HEK293 (cell line): ENCODE measurements around the gene SUPT5H.
A peak's percentile ranks its signal among the peaks of the same experiment; 100 is the strongest.

Source experiments
- KLF8 ChIP-seq: fragments of 450-650 bp; formaldehyde crosslinking; IDR thresholded peaks from 2 replicates; pipeline ENCODE4 v1.5.1; 2016; ENCODE audit warnings: missing biosample characterization, missing genetic modification characterization
- OVOL3 ChIP-seq: fragments of 450-650 bp; formaldehyde crosslinking; IDR thresholded peaks from 2 replicates; pipeline ENCODE4 v1.5.1; 2016; ENCODE audit warnings: missing biosample characterization, missing genetic modification characterization
- SETDB1 ChIP-seq: IDR thresholded peaks from one replicate; pipeline ENCODE4 v1.6.1; 2017; ENCODE audit warnings: mild to moderate bottlenecking, low read length, moderate library complexity, mixed read lengths; ENCODE audit not compliant: insufficient read length
- ZBTB17 ChIP-seq: fragments of 450-650 bp; formaldehyde crosslinking; IDR thresholded peaks from 2 replicates; pipeline ENCODE4 v1.5.1; 2016; ENCODE audit warnings: missing biosample characterization, missing genetic modification characterization
- ZNF132 ChIP-seq: fragments of 450-650 bp; formaldehyde crosslinking; IDR thresholded peaks from 2 replicates; pipeline ENCODE4 v1.5.1; 2017; ENCODE audit warnings: missing biosample characterization, missing genetic modification characterization, borderline replicate concordance
- ZNF146 ChIP-seq: fragments of 450-650 bp; formaldehyde crosslinking; IDR thresholded peaks from 2 replicates; pipeline ENCODE4 v1.5.1; 2016; ENCODE audit warnings: missing biosample characterization, missing genetic modification characterization
- ZNF157 ChIP-seq: fragments of 450-650 bp; formaldehyde crosslinking; IDR thresholded peaks from 2 replicates; pipeline ENCODE4 v1.5.1; 2016; ENCODE audit warnings: missing biosample characterization, missing genetic modification characterization
- ZNF239 ChIP-seq: fragments of 450-650 bp; formaldehyde crosslinking; IDR thresholded peaks from 2 replicates; pipeline ENCODE4 v1.5.1; 2016; ENCODE audit warnings: missing biosample characterization, missing genetic modification characterization
- ZNF366 ChIP-seq: fragments of 450-650 bp; formaldehyde crosslinking; conservative IDR thresholded peaks from 2 replicates; pipeline ENCODE4 v1.5.1; 2016; ENCODE audit warnings: missing biosample characterization, missing genetic modification characterization
- ZNF529 ChIP-seq: fragments of 450-650 bp; formaldehyde crosslinking; IDR thresholded peaks from 2 replicates; pipeline ENCODE4 v1.5.1; 2017; ENCODE audit warnings: missing genetic modification characterization, missing biosample characterization; ENCODE audit not compliant: insufficient replicate concordance
- ZNF561 ChIP-seq: fragments of 450-650 bp; IDR thresholded peaks from 2 replicates; pipeline ENCODE4 v1.5.1; 2018; ENCODE audit warnings: missing biosample characterization, missing genetic modification characterization, borderline replicate concordance
- ZNF677 ChIP-seq: fragments of 450-650 bp; IDR thresholded peaks from 2 replicates; pipeline ENCODE4 v1.5.0; 2018; ENCODE audit warnings: missing biosample characterization, mild to moderate bottlenecking, missing genetic modification characterization, moderate library complexity
- ZNF768 ChIP-seq: fragments of 450-650 bp; formaldehyde crosslinking; IDR thresholded peaks from 2 replicates; pipeline ENCODE4 v1.5.1; 2018; ENCODE audit warnings: missing biosample characterization, mild to moderate bottlenecking, missing genetic modification characterization
- TF ChIP-seq, protein P1 (sequence below): fragments of 450-650 bp; formaldehyde crosslinking; IDR thresholded peaks from 2 replicates; pipeline ENCODE4 v1.5.1; 2016; ENCODE audit warnings: missing biosample characterization, missing genetic modification characterization
- TF ChIP-seq, protein P2 (sequence below): fragments of 450-650 bp; formaldehyde crosslinking; IDR thresholded peaks from 2 replicates; pipeline ENCODE4 v1.5.1; 2016; ENCODE audit warnings: missing biosample characterization, missing genetic modification characterization
- TF ChIP-seq, protein P3 (sequence below): fragments of 450-650 bp; formaldehyde crosslinking; IDR thresholded peaks from 2 replicates; pipeline ENCODE4 v1.5.1; 2017; ENCODE audit warnings: missing biosample characterization, missing genetic modification characterization
- TF ChIP-seq, protein P4 (sequence below): fragments of 450-650 bp; formaldehyde crosslinking; IDR thresholded peaks from 2 replicates; pipeline ENCODE4 v1.5.1; 2016; ENCODE audit warnings: missing biosample characterization, missing genetic modification characterization, borderline replicate concordance
- TF ChIP-seq, protein P5 (sequence below): fragments of 450-650 bp; formaldehyde crosslinking; IDR thresholded peaks from 2 replicates; pipeline ENCODE4 v1.5.1; 2016; ENCODE audit warnings: missing biosample characterization, missing genetic modification characterization
- TF ChIP-seq, protein P6 (sequence below): fragments of 450-650 bp; formaldehyde crosslinking; IDR thresholded peaks from 2 replicates; pipeline ENCODE4 v1.5.1; 2016; ENCODE audit warnings: missing biosample characterization, missing genetic modification characterization
- TF ChIP-seq, protein P7 (sequence below): fragments of 450-650 bp; formaldehyde crosslinking; IDR thresholded peaks from 2 replicates; pipeline ENCODE4; 2016; ENCODE audit warnings: missing biosample characterization, missing genetic modification characterization
- TF ChIP-seq, protein P8 (sequence below): fragments of 450-650 bp; formaldehyde crosslinking; IDR thresholded peaks from 2 replicates; pipeline ENCODE4 v1.5.1; 2016; ENCODE audit warnings: missing biosample characterization, missing genetic modification characterization

Gene SUPT5H

DNA sequence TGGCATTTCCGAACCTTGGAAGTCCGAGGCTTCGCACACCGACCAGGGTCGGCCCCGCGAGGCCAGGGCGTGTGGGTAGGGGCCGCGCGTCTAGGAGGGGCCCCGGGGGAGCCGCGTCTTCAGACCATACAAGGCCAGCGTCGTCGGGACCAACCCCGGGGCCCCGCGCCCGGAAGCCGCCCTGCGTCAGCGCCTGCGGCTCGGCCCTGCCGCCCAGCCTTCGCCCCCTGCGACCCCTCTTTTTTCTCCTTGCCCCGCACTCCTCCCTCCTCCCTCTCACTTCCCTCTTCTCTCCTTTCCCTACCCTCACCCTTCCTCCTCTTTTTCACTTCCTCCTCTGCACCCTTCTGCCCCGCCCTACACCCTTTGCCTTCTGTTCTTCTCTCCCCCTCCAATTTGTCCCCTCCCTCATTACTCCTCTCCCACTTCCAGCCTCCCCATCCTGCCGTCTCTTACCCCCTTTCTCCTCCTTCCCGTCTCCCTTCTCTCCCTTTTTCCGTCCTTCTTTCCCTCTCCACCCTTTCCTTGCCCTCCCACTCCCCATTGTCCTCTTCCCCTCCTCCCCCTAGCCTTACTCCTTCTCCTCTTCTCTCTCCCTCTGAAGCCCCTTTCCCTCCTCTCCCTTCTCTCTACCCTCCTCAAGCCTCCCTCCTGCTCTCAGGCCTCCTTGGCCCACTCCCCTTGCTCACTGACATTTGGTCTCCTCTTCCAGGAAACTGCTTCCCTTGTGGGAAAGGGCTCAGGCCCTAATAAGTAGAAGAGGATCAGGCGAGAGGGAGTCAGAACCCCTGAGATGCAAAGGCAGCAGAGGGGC lies 35.2 kb upstream of the SUPT5H start (continued):
- TF ChIP-seq KLF8 (peak; percentile 98), ZNF561 (tag by site-specific recombination) (no peak; the same call in none of the 2 replicates), ZNF157 (tag by site-specific recombination) (peak; percentile 64; the same call in 1 of the 2 replicates), ZNF146 (tag by site-specific recombination) (no peak; the same call in 1 of the 2 replicates), ZNF677 (tag by site-specific recombination) (0 out of 2 replicates have a peak, but pooled peaks have one; percentile 14), ZBTB17 (tag by site-specific recombination) (peak; percentile 87), ZNF529 (tag by site-specific recombination) (no peak), SETDB1 (no peak), OVOL3 (tag by site-specific recombination) (no peak), ZNF132 (no peak), ZNF366 (tag by site-specific recombination) (peak; percentile 100), ZNF239 (tag by site-specific recombination) (peak; percentile 70; the same call in 1 of the 2 replicates), ZNF768 (tag by site-specific recombination) (no peak)
- TF ChIP-seq, protein P1, sequence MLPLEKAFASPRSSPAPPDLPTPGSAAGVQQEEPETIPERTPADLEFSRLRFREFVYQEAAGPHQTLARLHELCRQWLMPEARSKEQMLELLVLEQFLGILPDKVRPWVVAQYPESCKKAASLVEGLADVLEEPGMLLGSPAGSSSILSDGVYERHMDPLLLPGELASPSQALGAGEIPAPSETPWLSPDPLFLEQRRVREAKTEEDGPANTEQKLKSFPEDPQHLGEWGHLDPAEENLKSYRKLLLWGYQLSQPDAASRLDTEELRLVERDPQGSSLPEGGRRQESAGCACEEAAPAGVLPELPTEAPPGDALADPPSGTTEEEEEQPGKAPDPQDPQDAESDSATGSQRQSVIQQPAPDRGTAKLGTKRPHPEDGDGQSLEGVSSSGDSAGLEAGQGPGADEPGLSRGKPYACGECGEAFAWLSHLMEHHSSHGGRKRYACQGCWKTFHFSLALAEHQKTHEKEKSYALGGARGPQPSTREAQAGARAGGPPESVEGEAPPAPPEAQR (tag by site-specific recombination), result peak; percentile 87
- TF ChIP-seq, protein P2, sequence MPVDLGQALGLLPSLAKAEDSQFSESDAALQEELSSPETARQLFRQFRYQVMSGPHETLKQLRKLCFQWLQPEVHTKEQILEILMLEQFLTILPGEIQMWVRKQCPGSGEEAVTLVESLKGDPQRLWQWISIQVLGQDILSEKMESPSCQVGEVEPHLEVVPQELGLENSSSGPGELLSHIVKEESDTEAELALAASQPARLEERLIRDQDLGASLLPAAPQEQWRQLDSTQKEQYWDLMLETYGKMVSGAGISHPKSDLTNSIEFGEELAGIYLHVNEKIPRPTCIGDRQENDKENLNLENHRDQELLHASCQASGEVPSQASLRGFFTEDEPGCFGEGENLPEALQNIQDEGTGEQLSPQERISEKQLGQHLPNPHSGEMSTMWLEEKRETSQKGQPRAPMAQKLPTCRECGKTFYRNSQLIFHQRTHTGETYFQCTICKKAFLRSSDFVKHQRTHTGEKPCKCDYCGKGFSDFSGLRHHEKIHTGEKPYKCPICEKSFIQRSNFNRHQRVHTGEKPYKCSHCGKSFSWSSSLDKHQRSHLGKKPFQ, result no peak
- TF ChIP-seq, protein P3, sequence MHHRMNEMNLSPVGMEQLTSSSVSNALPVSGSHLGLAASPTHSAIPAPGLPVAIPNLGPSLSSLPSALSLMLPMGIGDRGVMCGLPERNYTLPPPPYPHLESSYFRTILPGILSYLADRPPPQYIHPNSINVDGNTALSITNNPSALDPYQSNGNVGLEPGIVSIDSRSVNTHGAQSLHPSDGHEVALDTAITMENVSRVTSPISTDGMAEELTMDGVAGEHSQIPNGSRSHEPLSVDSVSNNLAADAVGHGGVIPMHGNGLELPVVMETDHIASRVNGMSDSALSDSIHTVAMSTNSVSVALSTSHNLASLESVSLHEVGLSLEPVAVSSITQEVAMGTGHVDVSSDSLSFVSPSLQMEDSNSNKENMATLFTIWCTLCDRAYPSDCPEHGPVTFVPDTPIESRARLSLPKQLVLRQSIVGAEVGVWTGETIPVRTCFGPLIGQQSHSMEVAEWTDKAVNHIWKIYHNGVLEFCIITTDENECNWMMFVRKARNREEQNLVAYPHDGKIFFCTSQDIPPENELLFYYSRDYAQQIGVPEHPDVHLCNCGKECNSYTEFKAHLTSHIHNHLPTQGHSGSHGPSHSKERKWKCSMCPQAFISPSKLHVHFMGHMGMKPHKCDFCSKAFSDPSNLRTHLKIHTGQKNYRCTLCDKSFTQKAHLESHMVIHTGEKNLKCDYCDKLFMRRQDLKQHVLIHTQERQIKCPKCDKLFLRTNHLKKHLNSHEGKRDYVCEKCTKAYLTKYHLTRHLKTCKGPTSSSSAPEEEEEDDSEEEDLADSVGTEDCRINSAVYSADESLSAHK, result peak; percentile 2
- TF ChIP-seq, protein P4, sequence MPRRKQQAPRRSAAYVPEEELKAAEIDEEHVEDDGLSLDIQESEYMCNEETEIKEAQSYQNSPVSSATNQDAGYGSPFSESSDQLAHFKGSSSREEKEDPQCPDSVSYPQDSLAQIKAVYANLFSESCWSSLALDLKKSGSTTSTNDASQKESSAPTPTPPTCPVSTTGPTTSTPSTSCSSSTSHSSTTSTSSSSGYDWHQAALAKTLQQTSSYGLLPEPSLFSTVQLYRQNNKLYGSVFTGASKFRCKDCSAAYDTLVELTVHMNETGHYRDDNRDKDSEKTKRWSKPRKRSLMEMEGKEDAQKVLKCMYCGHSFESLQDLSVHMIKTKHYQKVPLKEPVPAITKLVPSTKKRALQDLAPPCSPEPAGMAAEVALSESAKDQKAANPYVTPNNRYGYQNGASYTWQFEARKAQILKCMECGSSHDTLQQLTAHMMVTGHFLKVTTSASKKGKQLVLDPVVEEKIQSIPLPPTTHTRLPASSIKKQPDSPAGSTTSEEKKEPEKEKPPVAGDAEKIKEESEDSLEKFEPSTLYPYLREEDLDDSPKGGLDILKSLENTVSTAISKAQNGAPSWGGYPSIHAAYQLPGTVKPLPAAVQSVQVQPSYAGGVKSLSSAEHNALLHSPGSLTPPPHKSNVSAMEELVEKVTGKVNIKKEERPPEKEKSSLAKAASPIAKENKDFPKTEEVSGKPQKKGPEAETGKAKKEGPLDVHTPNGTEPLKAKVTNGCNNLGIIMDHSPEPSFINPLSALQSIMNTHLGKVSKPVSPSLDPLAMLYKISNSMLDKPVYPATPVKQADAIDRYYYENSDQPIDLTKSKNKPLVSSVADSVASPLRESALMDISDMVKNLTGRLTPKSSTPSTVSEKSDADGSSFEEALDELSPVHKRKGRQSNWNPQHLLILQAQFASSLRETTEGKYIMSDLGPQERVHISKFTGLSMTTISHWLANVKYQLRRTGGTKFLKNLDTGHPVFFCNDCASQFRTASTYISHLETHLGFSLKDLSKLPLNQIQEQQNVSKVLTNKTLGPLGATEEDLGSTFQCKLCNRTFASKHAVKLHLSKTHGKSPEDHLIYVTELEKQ, result no peak
- TF ChIP-seq, protein P5, sequence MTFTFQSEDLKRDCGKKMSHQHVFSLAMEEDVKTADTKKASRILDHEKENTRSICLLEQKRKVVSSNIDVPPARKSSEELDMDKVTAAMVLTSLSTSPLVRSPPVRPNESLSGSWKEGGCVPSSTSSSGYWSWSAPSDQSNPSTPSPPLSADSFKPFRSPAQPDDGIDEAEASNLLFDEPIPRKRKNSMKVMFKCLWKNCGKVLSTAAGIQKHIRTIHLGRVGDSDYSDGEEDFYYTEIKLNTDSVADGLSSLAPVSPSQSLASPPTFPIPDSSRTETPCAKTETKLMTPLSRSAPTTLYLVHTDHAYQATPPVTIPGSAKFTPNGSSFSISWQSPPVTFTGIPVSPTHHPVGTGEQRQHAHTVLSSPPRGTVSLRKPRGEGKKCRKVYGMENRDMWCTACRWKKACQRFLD (tag by site-specific recombination), result no peak
- TF ChIP-seq, protein P6, sequence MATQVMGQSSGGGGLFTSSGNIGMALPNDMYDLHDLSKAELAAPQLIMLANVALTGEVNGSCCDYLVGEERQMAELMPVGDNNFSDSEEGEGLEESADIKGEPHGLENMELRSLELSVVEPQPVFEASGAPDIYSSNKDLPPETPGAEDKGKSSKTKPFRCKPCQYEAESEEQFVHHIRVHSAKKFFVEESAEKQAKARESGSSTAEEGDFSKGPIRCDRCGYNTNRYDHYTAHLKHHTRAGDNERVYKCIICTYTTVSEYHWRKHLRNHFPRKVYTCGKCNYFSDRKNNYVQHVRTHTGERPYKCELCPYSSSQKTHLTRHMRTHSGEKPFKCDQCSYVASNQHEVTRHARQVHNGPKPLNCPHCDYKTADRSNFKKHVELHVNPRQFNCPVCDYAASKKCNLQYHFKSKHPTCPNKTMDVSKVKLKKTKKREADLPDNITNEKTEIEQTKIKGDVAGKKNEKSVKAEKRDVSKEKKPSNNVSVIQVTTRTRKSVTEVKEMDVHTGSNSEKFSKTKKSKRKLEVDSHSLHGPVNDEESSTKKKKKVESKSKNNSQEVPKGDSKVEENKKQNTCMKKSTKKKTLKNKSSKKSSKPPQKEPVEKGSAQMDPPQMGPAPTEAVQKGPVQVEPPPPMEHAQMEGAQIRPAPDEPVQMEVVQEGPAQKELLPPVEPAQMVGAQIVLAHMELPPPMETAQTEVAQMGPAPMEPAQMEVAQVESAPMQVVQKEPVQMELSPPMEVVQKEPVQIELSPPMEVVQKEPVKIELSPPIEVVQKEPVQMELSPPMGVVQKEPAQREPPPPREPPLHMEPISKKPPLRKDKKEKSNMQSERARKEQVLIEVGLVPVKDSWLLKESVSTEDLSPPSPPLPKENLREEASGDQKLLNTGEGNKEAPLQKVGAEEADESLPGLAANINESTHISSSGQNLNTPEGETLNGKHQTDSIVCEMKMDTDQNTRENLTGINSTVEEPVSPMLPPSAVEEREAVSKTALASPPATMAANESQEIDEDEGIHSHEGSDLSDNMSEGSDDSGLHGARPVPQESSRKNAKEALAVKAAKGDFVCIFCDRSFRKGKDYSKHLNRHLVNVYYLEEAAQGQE (tag by site-specific recombination), result peak; percentile 36; the same call in 1 of the 2 replicates
- TF ChIP-seq, protein P7, sequence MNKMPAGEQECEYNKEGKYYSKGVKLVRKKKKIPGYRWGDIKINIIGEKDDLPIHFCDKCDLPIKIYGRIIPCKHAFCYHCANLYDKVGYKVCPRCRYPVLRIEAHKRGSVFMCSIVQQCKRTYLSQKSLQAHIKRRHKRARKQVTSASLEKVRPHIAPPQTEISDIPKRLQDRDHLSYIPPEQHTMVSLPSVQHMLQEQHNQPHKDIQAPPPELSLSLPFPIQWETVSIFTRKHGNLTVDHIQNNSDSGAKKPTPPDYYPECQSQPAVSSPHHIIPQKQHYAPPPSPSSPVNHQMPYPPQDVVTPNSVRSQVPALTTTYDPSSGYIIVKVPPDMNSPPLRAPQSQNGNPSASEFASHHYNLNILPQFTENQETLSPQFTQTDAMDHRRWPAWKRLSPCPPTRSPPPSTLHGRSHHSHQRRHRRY (tag by site-specific recombination), result peak; percentile 98
- TF ChIP-seq, protein P8, sequence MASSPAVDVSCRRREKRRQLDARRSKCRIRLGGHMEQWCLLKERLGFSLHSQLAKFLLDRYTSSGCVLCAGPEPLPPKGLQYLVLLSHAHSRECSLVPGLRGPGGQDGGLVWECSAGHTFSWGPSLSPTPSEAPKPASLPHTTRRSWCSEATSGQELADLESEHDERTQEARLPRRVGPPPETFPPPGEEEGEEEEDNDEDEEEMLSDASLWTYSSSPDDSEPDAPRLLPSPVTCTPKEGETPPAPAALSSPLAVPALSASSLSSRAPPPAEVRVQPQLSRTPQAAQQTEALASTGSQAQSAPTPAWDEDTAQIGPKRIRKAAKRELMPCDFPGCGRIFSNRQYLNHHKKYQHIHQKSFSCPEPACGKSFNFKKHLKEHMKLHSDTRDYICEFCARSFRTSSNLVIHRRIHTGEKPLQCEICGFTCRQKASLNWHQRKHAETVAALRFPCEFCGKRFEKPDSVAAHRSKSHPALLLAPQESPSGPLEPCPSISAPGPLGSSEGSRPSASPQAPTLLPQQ (tag by site-specific recombination), result peak; percentile 32; the same call in 1 of the 2 replicates
